ENCODE measurements around the gene PTPRN2.

The PTPRN2 gene

GRCh38 chr7:157998884-157999552 lies 588.6 kb downstream of the PTPRN2 start:
- no peak for DNase-seq (ENCODE audit: low read depth in 3 of 3)

- DNase-seq (ENCODE audit: low read depth in 3 of 3) = no peak
Observed at GRCh38 chr7:157997471-157997870, 590.2 kb downstream of the PTPRN2 start.

- no peak for DNase-seq (ENCODE audit: low read depth in 3 of 3)
Observed at GRCh38 chr7:157997080-157997440, 590.6 kb downstream of the PTPRN2 start.

GRCh38 chr7:157996359-157997079 lies 591.1 kb downstream of the PTPRN2 start:
- DNase-seq (ENCODE audit: low read depth in 3 of 3) = no peak

GRCh38 chr7:157995815-157996214 lies 591.8 kb downstream of the PTPRN2 start:
- no peak for DNase-seq (ENCODE audit: low read depth in 3 of 3)

GRCh38 chr7:157994319-157994718 lies 593.3 kb downstream of the PTPRN2 start:
- no peak for DNase-seq (ENCODE audit: low read depth in 3 of 3)

GRCh38 chr7:157993406-157994105 lies 594.1 kb downstream of the PTPRN2 start:
- no peak for DNase-seq (ENCODE audit: low read depth in 3 of 3)

- no peak for DNase-seq (ENCODE audit: low read depth in 3 of 3)
Observed at GRCh38 chr7:157992511-157993160, 595.0 kb downstream of the PTPRN2 start.

- no peak for DNase-seq (ENCODE audit: low read depth in 3 of 3)
Observed at GRCh38 chr7:157991761-157992160, 595.9 kb downstream of the PTPRN2 start.

GRCh38 chr7:157991351-157991750 lies 596.3 kb downstream of the PTPRN2 start:
- DNase-seq (ENCODE audit: low read depth in 3 of 3) = no peak

- DNase-seq (ENCODE audit: low read depth in 3 of 3) = no peak
Observed at GRCh38 chr7:157990881-157991250, 596.8 kb downstream of the PTPRN2 start.

- DNase-seq (ENCODE audit: low read depth in 3 of 3) = no peak
Observed at GRCh38 chr7:157990226-157990880, 597.3 kb downstream of the PTPRN2 start.

- DNase-seq (ENCODE audit: low read depth in 3 of 3) = no peak
Observed at GRCh38 chr7:157989589-157989988, 598.0 kb downstream of the PTPRN2 start.

GRCh38 chr7:157987906-157988305 lies 599.7 kb downstream of the PTPRN2 start:
- DNase-seq (ENCODE audit: low read depth in 3 of 3) = no peak

- no peak for DNase-seq (ENCODE audit: low read depth in 3 of 3)
Observed at GRCh38 chr7:157986051-157986450, 601.6 kb downstream of the PTPRN2 start.

GRCh38 chr7:157985636-157986035 lies 602.0 kb downstream of the PTPRN2 start:
- DNase-seq (ENCODE audit: low read depth in 3 of 3) = no peak

GRCh38 chr7:157984423-157985163 lies 603.0 kb downstream of the PTPRN2 start:
- DNase-seq (ENCODE audit: low read depth in 3 of 3) = no peak

- no peak for DNase-seq (ENCODE audit: low read depth in 3 of 3)
Observed at GRCh38 chr7:157983502-157984422, 603.9 kb downstream of the PTPRN2 start.

- DNase-seq (ENCODE audit: low read depth in 3 of 3) = no peak
Observed at GRCh38 chr7:157981778-157982177, 605.8 kb downstream of the PTPRN2 start.

- DNase-seq (ENCODE audit: low read depth in 3 of 3) = no peak
Observed at GRCh38 chr7:157980774-157981173, 606.8 kb downstream of the PTPRN2 start.
